Spleen (tissue), 7 donors: Measurements from ENCODE around the gene AQP5.

Experiments used
- CTCF ChIP-seq, 11 experiments: fragments of 200-600 bp in 7 of 11; fragments of 450-650 bp in 4 of 11; sonication (generic) in 4 of 11; IDR thresholded peaks in 8 of 11; conservative IDR thresholded peaks in 3 of 11; 1 replicate in 7 of 11; 2 replicates in 4 of 11; pipeline versions ENCODE4 v1.4.0 to v1.8.0; 2016 to 2021; ENCODE audit warnings: antibody characterized with exemption in 11 of 11, inconsistent platforms in 4 of 11, mild to moderate bottlenecking in 1 of 11
- POLR2A ChIP-seq, 3 donors: fragments of 450-650 bp; IDR thresholded peaks; one replicate each; pipeline ENCODE4 v1.5.1; 2017; ENCODE audit warnings: antibody characterized with exemption in 3 of 3, mild to moderate bottlenecking in 1 of 3
- donor health status: DM: no; HTN: no; CAD: no; lungs with moderate emphysema.
- donor health status: DM: no; HTN: no; CAD: no.
- donor health status: DM: no; HTN: no; CAD: no.

- no peak for TF ChIP-seq CTCF (IDR thresholded peaks at IDR 0.05 in 8 of 11, conservative IDR thresholded peaks at IDR 0.05 in 3 of 11)
- no peak for TF ChIP-seq POLR2A (IDR thresholded peaks at IDR 0.05)
These were observed 5.6 kb upstream of the AQP5 start for GRCh38 chr12:49955899-49956662.
